ENCODE measurements around the gene NXPH3. TPM values are rescaled to one million over a fixed set of nuclear protein-coding genes. Genes with fewer than 3 reads are reported as not detected.

The NXPH3 gene
- total and polyA plus RNA-seq, 9 of the 15 experiments (the other 6 are each of a cell fraction or from before 2014, with no cell fraction given), result 0.04 to 0.27 (median 0.07) TPM; not detected in 2

- TF ChIP-seq ZNF511 (CRISPR knock-in tag; IDR thresholded peaks at IDR 0.05) (0 out of 2 replicates have a peak, but pooled peaks have one; percentile 31), SMARCB1 (IDR thresholded peaks at IDR 0.05; ENCODE audit: insufficient read length, low read depth) (no peak), ZNF239 (CRISPR knock-in tag; IDR thresholded peaks at IDR 0.05) (no peak), UBTF (IDR thresholded peaks at IDR 0.05; ENCODE audit: borderline replicate concordance in 1 of 2, low read depth in 2 of 2, low read length in 2 of 2) (peak in 1 of 2 experiments; percentile 76; a peak in 1 of 4 replicates), CCNT2 (IDR thresholded peaks at IDR 0.05; ENCODE audit: borderline replicate concordance, extremely low read depth, insufficient read length, low read depth, low read length) (peak; percentile 49), ZBTB7A (IDR thresholded peaks at IDR 0.05; ENCODE audit: borderline replicate concordance, control insufficient read depth, low read depth, low read length) (peak; percentile 63; the same call in 1 of the 2 replicates), CTCF (IDR thresholded peaks at IDR 0.05 in 2 of 3, conservative IDR thresholded peaks at IDR 0.05 in 1 of 3; ENCODE audit: insufficient read depth in 2 of 3, low read depth in 1 of 3, low read length in 3 of 3) (peak in 2 of 3 experiments; percentile 67 to 80; a peak in 5 of 6 replicates), EP400 (IDR thresholded peaks at IDR 0.05) (no peak), TAF7 (tag; IDR thresholded peaks at IDR 0.05) (no peak), RHOXF2B (CRISPR knock-in tag; conservative IDR thresholded peaks at IDR 0.05) (no peak), HMGN3 (IDR thresholded peaks at IDR 0.05; ENCODE audit: borderline replicate concordance, extremely low read depth, insufficient read length, low read depth, low read length) (peak; percentile 43), MTF1 (CRISPR knock-in tag; IDR thresholded peaks at IDR 0.05; ENCODE audit: borderline replicate concordance) (no peak), ZNF57 (CRISPR knock-in tag; IDR thresholded peaks at IDR 0.05) (no peak), KLF1 (tag; IDR thresholded peaks at IDR 0.05) (no peak), RBM14 (IDR thresholded peaks at IDR 0.05; ENCODE audit: borderline replicate concordance, insufficient read depth, low read depth, low read length) (0 out of 2 replicates have a peak, but pooled peaks have one; percentile 10), MTA3 (IDR thresholded peaks at IDR 0.05; ENCODE audit: borderline replicate concordance) (peak; percentile 53; the same call in 1 of the 2 replicates), NFIC (IDR thresholded peaks at IDR 0.05) (peak; percentile 30; the same call in 1 of the 2 replicates), MTA2 (IDR thresholded peaks at IDR 0.05; ENCODE audit: low read depth) (no peak), NRF1 (conservative IDR thresholded peaks at IDR 0.05 in 1 of 2, IDR thresholded peaks at IDR 0.05 in 1 of 2) (peak; percentile 81 to 85), ZNF695 (CRISPR knock-in tag; IDR thresholded peaks at IDR 0.05) (no peak), SMAD4 (CRISPR knock-in tag; conservative IDR thresholded peaks at IDR 0.05) (peak; percentile 79), KHSRP (IDR thresholded peaks at IDR 0.05) (no peak), RB1 (IDR thresholded peaks at IDR 0.05; ENCODE audit: low read depth) (peak; percentile 97), SNIP1 (IDR thresholded peaks at IDR 0.05; ENCODE audit: low read depth) (no peak), ZNF274 (IDR thresholded peaks at IDR 0.05; ENCODE audit: borderline replicate concordance, low read depth, low read length) (no peak), HIVEP1 (CRISPR knock-in tag; IDR thresholded peaks at IDR 0.05) (no peak)
Measured at GRCh38 chr17:49575679-49576087, at the start of gene NXPH3 (continued).

All from K562 (cell line).